ENCODE data around the gene EXOC6B.

The EXOC6B gene

DNA sequence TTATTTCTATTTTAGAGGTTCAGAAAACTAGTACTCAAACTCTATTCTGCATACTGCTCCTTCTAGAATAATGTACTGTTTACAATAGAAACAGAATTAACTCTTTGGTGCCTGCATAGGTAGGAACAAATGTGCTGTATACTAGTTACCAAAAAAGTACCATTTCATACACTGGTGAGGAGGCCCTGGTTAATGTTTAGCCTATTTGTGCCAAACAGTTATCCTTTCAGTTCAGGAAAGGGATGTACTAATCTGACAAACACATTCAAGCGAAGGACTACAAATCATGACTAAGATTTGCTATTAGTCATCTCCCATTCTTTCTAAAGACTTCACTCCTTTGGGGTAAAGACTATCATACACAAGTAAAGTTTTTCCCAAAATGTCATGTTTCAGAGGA is 47.4 kb downstream of the EXOC6B start:
- Histone ChIP-seq H3K27ac (ENCODE audit: low read depth, low read length) (no peak overlapping the region), H3K36me3 (ENCODE audit: control insufficient read depth, insufficient read depth, low read length) (no peaks in the 10 kb centered on the region), H3K4me1 (ENCODE audit: control insufficient read depth, insufficient read depth, low read length) (no peaks in the 10 kb centered on the region), H3K27me3 (ENCODE audit: control insufficient read depth, insufficient read depth, low read length) (no peaks in the 10 kb centered on the region), H3K9ac (ENCODE audit: low read length) (no peak overlapping the region), H3K4me3 (ENCODE audit: low read length) (no peak overlapping the region)

DNA sequence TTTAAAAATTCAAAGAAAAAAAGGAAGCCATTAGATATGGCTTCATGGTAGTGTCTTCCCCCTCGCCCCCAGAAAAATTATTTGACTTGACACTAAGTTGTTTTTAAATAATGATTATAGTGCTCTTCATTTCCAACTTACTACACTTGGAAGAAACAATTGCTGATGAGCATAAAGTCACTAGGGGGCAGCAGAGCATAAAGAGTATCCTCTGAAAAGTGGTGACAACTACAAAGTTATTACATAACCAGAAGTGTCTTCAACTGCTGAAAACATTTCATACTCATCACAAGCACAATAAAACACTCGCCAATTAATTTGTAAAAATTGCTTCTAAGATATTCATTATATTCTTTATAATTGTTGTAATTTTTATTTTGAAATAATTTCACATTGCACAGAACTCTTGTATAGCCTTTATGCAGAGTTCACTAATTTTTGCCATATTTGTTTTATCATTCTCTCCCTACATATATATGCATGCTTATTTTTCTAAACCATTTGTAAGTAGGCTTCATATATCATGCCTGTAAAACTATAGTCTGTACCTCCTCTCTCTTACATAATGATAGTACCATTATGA is 54.9 kb downstream of the EXOC6B start:
- Histone ChIP-seq H3K27me3 (ENCODE audit: control insufficient read depth, insufficient read depth, low read length) (no peaks in the 10 kb centered on the region), H3K9ac (ENCODE audit: low read length) (no peak overlapping the region), H3K4me1 (ENCODE audit: control insufficient read depth, insufficient read depth, low read length) (no peaks in the 10 kb centered on the region), H3K36me3 (ENCODE audit: control insufficient read depth, insufficient read depth, low read length) (no peaks in the 10 kb centered on the region), H3K27ac (ENCODE audit: low read depth, low read length) (no peak overlapping the region), H3K4me3 (ENCODE audit: low read length) (no peak overlapping the region)

DNA sequence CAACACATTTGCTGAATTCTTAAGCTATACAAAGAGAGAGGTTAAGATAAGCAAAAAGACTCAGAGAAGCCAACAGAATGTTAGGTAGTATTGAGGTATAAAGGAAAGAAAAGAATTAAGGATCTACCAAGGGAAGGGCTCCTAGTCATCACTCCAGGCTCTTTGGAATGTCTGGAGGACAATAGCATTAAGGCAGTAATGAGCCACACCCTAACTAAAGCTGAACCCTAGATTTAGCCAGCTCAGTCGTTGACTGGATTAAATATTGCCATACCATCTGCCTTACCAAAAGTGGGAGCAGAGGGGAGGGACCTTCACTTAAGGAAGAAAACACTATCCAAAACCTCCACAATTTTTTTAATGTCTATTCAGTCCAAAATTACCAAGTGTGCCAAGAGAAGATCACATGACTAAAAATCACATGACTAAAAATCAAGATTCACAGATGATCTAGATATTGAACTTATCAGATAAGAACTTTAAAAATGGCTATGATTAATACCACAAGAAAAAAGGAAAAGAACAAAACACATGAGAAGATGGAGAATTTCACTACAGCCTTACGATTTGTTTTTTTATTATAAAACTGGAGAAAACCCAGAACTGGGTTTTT is 59.7 kb downstream of the EXOC6B start:
- H3K4me3 ChIP-seq (ENCODE audit: low read length), result no peak overlapping the region
- H3K36me3 ChIP-seq (ENCODE audit: control insufficient read depth, insufficient read depth, low read length), result no peaks in the 10 kb centered on the region
- no peak overlapping the region for H3K27ac ChIP-seq (ENCODE audit: low read depth, low read length)
- H3K4me1 ChIP-seq (ENCODE audit: control insufficient read depth, insufficient read depth, low read length), result no peaks in the 10 kb centered on the region
- H3K9ac ChIP-seq (ENCODE audit: low read length), result no peak overlapping the region
- no peaks in the 10 kb centered on the region for H3K27me3 ChIP-seq (ENCODE audit: control insufficient read depth, insufficient read depth, low read length)

DNA sequence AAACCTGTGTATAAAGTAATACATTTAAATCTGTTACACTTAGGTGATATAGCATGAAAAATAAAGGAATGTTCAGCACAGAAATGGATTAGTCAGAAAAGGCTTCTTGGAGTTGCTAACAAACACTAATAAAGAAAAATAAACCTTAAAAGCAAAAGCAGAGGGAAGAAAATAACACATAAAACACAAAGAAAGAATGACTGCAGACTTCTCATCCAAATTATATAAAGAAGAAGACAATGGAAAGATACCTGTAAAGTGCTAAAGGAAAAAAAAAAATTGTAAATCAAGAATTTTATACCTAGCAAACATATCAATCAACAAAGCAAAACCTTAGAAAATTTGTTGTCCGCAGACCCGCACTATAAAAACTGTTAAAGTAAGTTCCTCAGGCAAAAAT is 63.6 kb downstream of the EXOC6B start:
- Histone ChIP-seq H3K27ac (ENCODE audit: low read depth, low read length) (no peak overlapping the region), H3K4me1 (ENCODE audit: control insufficient read depth, insufficient read depth, low read length) (no peaks in the 10 kb centered on the region), H3K27me3 (ENCODE audit: control insufficient read depth, insufficient read depth, low read length) (no peaks in the 10 kb centered on the region), H3K36me3 (ENCODE audit: control insufficient read depth, insufficient read depth, low read length) (no peaks in the 10 kb centered on the region), H3K4me3 (ENCODE audit: low read length) (no peak overlapping the region), H3K9ac (ENCODE audit: low read length) (no peak overlapping the region)

DNA sequence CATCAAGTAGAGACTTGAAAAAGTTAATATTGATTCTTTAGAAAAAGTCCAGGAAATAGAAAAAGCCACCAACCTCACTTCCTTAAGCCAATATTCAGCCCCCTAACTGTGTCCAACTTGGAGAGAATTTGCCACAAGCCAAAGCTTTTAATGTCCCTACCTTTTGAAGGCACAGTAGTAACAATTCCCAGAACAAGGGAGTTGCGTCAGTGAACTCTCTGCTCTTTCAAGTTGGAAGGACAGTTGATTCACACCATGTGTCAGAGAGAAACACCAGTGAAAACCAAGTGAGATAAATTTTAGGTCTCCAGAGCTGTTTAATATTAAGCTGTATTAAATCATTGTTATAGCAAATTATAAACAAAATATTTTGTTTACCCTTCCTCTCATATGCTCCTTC is 66.1 kb downstream of the EXOC6B start:
- no peaks in the 10 kb centered on the region for H3K4me1 ChIP-seq (ENCODE audit: control insufficient read depth, insufficient read depth, low read length)
- no peak overlapping the region for H3K27ac ChIP-seq (ENCODE audit: low read depth, low read length)
- no peak overlapping the region for H3K9ac ChIP-seq (ENCODE audit: low read length)
- H3K36me3 ChIP-seq (ENCODE audit: control insufficient read depth, insufficient read depth, low read length), result no peaks in the 10 kb centered on the region
- no peak overlapping the region for H3K4me3 ChIP-seq (ENCODE audit: low read length)
- H3K27me3 ChIP-seq (ENCODE audit: control insufficient read depth, insufficient read depth, low read length), result no peaks in the 10 kb centered on the region

DNA sequence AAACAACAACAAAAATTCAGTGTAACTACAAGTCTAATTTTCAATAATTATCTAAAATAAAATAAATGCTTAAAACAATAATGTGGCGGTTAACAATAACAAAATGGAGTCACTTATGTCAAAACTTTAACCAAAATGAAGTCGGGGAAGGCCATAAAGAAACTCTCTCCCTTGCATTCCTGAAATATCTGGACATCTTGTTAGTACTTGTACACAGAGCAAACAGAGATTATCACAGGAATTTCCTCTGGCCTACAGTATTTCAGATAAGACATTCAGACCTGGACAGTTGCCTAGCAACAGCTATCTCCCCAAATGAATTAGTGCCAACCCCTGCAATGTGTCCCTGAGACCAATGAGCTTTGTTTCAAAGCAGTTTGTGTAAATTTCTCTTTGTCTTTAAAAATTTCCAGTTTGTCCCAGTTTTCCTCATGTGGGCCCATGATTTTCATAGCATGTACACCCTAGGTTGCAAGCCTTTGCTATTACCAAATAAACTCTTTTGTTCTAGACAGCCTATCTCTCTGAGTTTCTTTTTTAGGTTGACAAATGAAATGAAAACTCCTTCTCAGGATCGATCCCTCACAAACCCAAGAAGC is 68.6 kb downstream of the EXOC6B start:
- H3K27ac ChIP-seq (ENCODE audit: low read depth, low read length), result no peak overlapping the region
- H3K4me3 ChIP-seq (ENCODE audit: low read length), result no peak overlapping the region
- H3K27me3 ChIP-seq (ENCODE audit: control insufficient read depth, insufficient read depth, low read length), result no peaks in the 10 kb centered on the region
- no peaks in the 10 kb centered on the region for H3K36me3 ChIP-seq (ENCODE audit: control insufficient read depth, insufficient read depth, low read length)
- H3K9ac ChIP-seq (ENCODE audit: low read length), result no peak overlapping the region
- no peaks in the 10 kb centered on the region for H3K4me1 ChIP-seq (ENCODE audit: control insufficient read depth, insufficient read depth, low read length)

DNA sequence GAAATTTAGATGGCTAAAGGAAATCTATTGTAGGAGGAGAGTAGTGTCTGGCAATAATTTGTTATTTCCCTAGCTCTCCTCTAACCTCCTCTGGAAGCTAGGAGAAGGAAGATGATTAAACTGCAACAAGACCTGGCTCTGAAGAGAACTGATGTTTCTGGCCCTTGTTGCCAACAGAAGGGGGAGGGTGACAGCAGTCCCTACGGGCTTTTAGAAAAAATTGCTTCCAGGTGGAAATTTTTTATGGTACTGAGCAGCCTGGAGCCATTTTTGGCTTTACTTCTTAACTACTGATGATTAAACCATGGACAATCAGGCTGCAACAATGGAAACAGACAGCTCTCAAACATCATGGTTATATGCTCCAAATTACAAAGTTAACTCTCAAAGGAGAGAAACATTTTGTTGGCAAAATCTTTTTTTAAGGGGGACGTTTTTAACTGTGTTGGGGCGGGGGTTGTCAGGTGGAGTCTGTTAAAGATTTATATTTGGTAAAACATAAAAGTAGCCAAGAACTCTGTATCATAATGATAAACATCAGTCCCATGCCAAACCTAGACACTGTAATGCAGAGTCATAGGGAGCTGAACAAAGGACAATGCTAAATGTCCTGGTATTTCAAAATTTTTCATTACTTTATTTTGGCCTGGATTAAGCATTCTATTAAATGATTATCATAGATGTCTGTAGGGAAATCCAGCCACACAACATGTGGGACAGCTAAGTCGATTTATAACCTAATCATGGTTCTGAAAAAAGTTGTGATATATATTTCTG is 70.0 kb downstream of the EXOC6B start:
- Histone ChIP-seq H3K9ac (ENCODE audit: low read length) (no peak overlapping the region), H3K27me3 (ENCODE audit: control insufficient read depth, insufficient read depth, low read length) (no peaks in the 10 kb centered on the region), H3K36me3 (ENCODE audit: control insufficient read depth, insufficient read depth, low read length) (no peaks in the 10 kb centered on the region), H3K4me1 (ENCODE audit: control insufficient read depth, insufficient read depth, low read length) (no peaks in the 10 kb centered on the region), H3K27ac (ENCODE audit: low read depth, low read length) (no peak overlapping the region), H3K4me3 (ENCODE audit: low read length) (no peak overlapping the region)

DNA sequence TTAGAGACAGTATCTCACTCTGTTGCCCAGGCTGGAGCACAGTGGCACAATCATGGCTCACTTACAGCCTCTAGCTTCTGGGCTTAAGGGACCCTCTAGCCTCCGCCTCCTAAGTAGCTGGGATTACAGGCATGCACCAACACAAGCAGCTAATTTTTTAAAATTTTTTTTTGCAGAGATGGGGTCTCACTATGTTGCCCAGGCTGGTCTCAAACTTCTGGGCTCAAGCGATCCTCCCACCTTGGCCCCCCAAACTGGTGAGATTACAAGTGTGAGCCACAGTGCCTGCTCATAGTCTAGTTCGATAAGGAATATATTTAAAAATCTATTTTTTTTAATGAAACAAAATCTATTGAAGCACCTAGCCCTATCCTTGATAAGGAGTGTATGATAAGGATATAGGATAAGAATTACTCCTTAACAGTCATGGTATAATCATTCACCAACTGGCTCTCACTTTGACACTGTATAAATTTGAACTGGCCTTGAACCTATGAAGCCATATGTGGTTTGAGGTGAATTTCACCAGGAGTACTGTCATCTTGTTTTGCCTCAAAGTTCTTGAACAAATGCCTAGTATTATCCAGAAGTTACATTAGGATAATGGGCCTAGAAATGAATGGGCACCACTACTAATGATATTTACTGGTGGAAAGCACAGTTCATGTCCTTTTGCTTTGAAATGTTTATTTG is 71.1 kb downstream of the EXOC6B start:
- Histone ChIP-seq H3K27me3 (ENCODE audit: control insufficient read depth, insufficient read depth, low read length) (no peaks in the 10 kb centered on the region), H3K4me3 (ENCODE audit: low read length) (no peak overlapping the region), H3K9ac (ENCODE audit: low read length) (no peak overlapping the region), H3K4me1 (ENCODE audit: control insufficient read depth, insufficient read depth, low read length) (no peaks in the 10 kb centered on the region), H3K27ac (ENCODE audit: low read depth, low read length) (no peak overlapping the region), H3K36me3 (ENCODE audit: control insufficient read depth, insufficient read depth, low read length) (no peaks in the 10 kb centered on the region)

DNA sequence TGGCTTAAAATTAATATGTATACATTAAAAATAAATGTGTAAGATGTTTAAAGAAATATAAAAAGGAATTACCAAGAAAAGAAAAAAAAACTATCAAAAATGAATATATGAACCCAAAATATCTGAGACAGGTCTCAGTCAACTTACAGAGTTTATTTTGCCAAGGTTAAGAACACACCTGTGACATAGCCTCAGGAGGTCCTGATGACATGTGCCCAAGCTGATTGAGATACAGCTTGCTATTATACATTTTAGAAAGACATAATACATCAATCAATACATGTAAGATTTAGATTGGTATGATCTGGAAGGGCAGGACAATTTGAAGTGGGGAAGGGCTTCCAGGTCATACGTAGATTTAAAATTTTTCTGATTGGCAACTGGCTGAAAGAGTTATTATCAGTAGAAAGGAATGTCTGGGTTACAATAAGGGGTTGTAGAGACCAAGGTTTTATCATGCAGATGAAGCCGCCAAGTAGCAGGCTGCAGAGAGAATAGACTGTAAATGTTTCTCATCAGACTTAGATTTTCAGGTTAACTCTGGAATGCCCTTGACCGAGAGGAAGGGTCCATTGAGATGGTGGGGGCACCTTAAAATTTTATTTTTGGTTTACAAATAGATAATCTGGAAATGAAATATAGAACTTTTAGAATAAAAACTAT is 74.7 kb downstream of the EXOC6B start:
- no peak overlapping the region for H3K9ac ChIP-seq (ENCODE audit: low read length)
- H3K4me1 ChIP-seq (ENCODE audit: control insufficient read depth, insufficient read depth, low read length), result no peaks in the 10 kb centered on the region
- H3K4me3 ChIP-seq (ENCODE audit: low read length), result no peak overlapping the region

DNA sequence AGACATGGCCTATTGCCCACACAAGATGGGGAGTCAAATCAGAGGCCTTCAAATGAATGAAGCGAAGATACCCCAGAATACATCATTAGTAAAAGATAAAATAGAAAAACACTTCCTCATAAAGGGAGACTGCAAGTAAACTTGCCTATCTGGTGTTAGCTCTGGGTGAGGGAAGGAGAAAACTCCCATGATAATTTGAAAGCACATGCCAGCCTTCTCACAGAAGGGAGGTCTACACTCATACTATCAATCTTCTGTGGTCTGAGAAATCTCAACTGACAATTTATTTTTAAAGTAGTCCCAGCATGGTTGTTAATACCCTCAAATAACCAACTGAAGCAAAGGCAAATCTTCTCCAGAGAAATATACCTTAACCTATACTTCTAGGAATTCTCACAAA is 75.4 kb downstream of the EXOC6B start:
- Histone ChIP-seq H3K36me3 (ENCODE audit: control insufficient read depth, insufficient read depth, low read length) (no peaks in the 10 kb centered on the region), H3K9ac (ENCODE audit: low read length) (no peak overlapping the region), H3K4me1 (ENCODE audit: control insufficient read depth, insufficient read depth, low read length) (no peaks in the 10 kb centered on the region), H3K4me3 (ENCODE audit: low read length) (no peak overlapping the region), H3K27ac (ENCODE audit: low read depth, low read length) (no peak overlapping the region), H3K27me3 (ENCODE audit: control insufficient read depth, insufficient read depth, low read length) (no peaks in the 10 kb centered on the region)

More for the DNA sequence above, 74.7 kb downstream of the EXOC6B start:
- H3K36me3 ChIP-seq (ENCODE audit: control insufficient read depth, insufficient read depth, low read length), result no peaks in the 10 kb centered on the region
- no peak overlapping the region for H3K27ac ChIP-seq (ENCODE audit: low read depth, low read length)
- H3K27me3 ChIP-seq (ENCODE audit: control insufficient read depth, insufficient read depth, low read length), result no peaks in the 10 kb centered on the region

DNA sequence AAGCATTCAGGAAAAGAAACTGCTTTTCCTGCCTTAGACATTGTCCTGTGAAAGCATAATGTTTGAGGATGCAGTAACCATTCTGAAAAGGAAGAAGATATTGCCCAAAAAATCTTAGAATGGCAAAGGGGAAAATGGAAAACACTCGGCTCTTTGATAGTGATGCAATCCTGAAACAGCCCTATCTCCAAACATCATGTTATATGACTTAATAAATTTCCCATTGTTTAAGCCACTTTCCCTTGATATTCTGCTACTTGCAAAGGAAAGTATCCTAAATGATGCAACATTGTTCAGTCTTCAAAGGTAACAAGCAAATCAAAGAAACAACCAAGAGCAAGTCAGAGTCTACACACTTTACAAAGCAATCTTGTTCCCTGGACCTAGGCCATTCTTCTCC is 78.5 kb downstream of the EXOC6B start:
- Histone ChIP-seq H3K36me3 (ENCODE audit: control insufficient read depth, insufficient read depth, low read length) (no peaks in the 10 kb centered on the region), H3K4me1 (ENCODE audit: control insufficient read depth, insufficient read depth, low read length) (no peaks in the 10 kb centered on the region), H3K27ac (ENCODE audit: low read depth, low read length) (no peak overlapping the region), H3K27me3 (ENCODE audit: control insufficient read depth, insufficient read depth, low read length) (no peaks in the 10 kb centered on the region), H3K4me3 (ENCODE audit: low read length) (no peak overlapping the region), H3K9ac (ENCODE audit: low read length) (no peak overlapping the region)

All from rectal smooth muscle tissue (tissue), 1 donor.